PC-9 (cell line): Measurements from ENCODE around the gene NIPSNAP3A. TPM values are rescaled to one million over a fixed set of nuclear protein-coding genes. Genes with fewer than 3 reads are reported as not detected.

Experiments used
- BruUV-seq: library from RNA; stranded (reverse); fragments of 400-500 nt; replicated peaks from 2 replicates; lab custom pipeline; 2021; lab: Mats Ljungman, UMichigan
- CTCF ChIA-PET: fragments of 300-600 bp; sonication (Branson Sonifier 250); formaldehyde crosslinking; loops from one replicate; lab custom pipeline; 2022; ENCODE audit warnings: antibody characterized with exemption; lab: Charles Lee
- POLR2A ChIA-PET: fragments of 300-600 bp; sonication (Branson Sonifier 250); formaldehyde crosslinking; loops from one replicate; lab custom pipeline; 2022; ENCODE audit warnings: antibody characterized with exemption; ENCODE audit not compliant: unreplicated experiment; lab: Charles Lee
- DNase-seq, 2 experiments: peaks; one replicate each; pipeline versions ENCODE4 v3.0.0 to v3.0.0-alpha.2; 2015 to 2022; ENCODE audit warnings: mixed read lengths in 1 of 2
- H2AFZ ChIP-seq: fragments of 200-600 bp; sonication (generic); 2 replicates; pipeline ENCODE4 v1.8.1; 2017; ENCODE audit warnings: antibody characterized with exemption
- H3F3A ChIP-seq: fragments of 200-600 bp; sonication (generic); 2 replicates; pipeline ENCODE4 v1.8.1; 2017; ENCODE audit warnings: antibody characterized with exemption, mild to moderate bottlenecking, low read depth; ENCODE audit not compliant: insufficient read depth
- H3K27ac ChIP-seq: fragments of 200-600 bp; sonication (generic); 2 replicates; pipeline ENCODE4 v1.6.1; 2016; ENCODE audit warnings: mixed run types
- H3K27me3 ChIP-seq: fragments of 200-600 bp; sonication (generic); 2 replicates; pipeline ENCODE4 v1.6.1; 2016; ENCODE audit warnings: low read depth, mixed run types; ENCODE audit not compliant: insufficient read depth
- H3K36me3 ChIP-seq: fragments of 200-600 bp; sonication (generic); 2 replicates; pipeline ENCODE4 v1.6.1; 2016; ENCODE audit warnings: low read depth, mixed run types
- H3K4me1 ChIP-seq: fragments of 200-600 bp; sonication (generic); replicated peaks from 2 replicates; pipeline ENCODE4 v1.6.1; 2016; ENCODE audit warnings: mixed run types; ENCODE audit not compliant: insufficient read depth
- H3K4me2 ChIP-seq: fragments of 200-600 bp; sonication (generic); 2 replicates; pipeline ENCODE4 v1.6.1; 2017; ENCODE audit warnings: mixed run types
- H3K4me3 ChIP-seq: fragments of 200-600 bp; sonication (generic); 2 replicates; pipeline ENCODE4 v1.6.1; 2016; ENCODE audit warnings: mixed run types
- H3K79me2 ChIP-seq: fragments of 200-600 bp; sonication (generic); 2 replicates; pipeline ENCODE4 v1.6.1; 2017; ENCODE audit warnings: low read depth, mixed run types
- H3K9me2 ChIP-seq: fragments of 200-600 bp; sonication (generic); 2 replicates; pipeline ENCODE4 v1.8.1; 2017; ENCODE audit warnings: mild to moderate bottlenecking; ENCODE audit not compliant: insufficient read depth
- H3K9me3 ChIP-seq: fragments of 200-600 bp; sonication (generic); 2 replicates; pipeline ENCODE4 v1.8.1; 2016; ENCODE audit warnings: low read depth; ENCODE audit not compliant: insufficient read depth
- H4K20me1 ChIP-seq: fragments of 200-600 bp; sonication (generic); 2 replicates; pipeline ENCODE4 v1.8.1; 2017; ENCODE audit not compliant: insufficient read depth
- EZH2 ChIP-seq: fragments of 200-600 bp; sonication (generic); IDR thresholded peaks from 2 replicates; pipeline ENCODE4 v1.8.0; 2017; ENCODE audit warnings: antibody characterized with exemption, low read depth
- intact Hi-C: fragments of 100-400 bp; cut with micrococcal nuclease; formaldehyde crosslinking; loops from one replicate; pipeline ENCODE4 v1.10.0; 2022; ENCODE audit not compliant: unreplicated experiment
- total RNA-seq: library from RNA; stranded (reverse); gene quantifications from 2 replicates; pipeline ENCODE4 v1.2.3, GENCODE V29; 2021
- TF ChIP-seq, protein P1 (sequence below): fragments of 200-600 bp; sonication (generic); conservative IDR thresholded peaks from 2 replicates; pipeline ENCODE4 v1.6.1; 2017; ENCODE audit warnings: mixed run types, antibody characterized with exemption, mild to moderate bottlenecking, moderate library complexity

NIPSNAP3A gene
- total RNA-seq, 1 experiment from 2014 or later: 19.8 TPM

DNA sequence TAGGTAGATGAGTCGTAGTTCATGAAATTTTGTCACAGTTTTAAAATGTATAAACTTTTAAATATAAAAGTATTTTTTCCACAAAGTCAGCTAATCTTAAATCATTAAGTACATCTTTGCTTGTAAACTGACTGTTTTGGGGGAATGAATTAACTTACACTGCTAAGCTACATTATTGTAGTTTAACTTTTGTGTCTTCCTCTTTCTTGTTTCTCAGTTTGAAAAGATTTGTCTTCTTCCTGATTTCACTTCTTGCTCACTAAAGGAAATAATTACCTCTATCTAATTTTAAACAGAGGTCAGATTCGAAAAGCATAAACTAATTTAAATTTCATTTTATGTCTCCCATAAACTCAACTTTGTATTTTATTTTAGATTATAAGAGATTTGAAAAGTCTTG, 22.2 kb downstream of the NIPSNAP3A start:
- Histone ChIP-seq H3K36me3 (no peaks in the 10 kb centered on the region), H3F3A (peaks cover 5% of the 10 kb centered on the region; the same call in 1 of the 2 replicates), H3K27me3 (no peaks in the 10 kb centered on the region), H4K20me1 (no peaks in the 10 kb centered on the region), H3K9me3 (no peaks in the 10 kb centered on the region), H3K9me2 (no peaks in the 10 kb centered on the region), H3K4me3 (no peak overlapping the region), H2AFZ (no peak overlapping the region), H3K4me2 (no peak overlapping the region), H3K4me1 (no peaks in the 10 kb centered on the region), H3K27ac (no peak overlapping the region), H3K79me2 (no peaks in the 10 kb centered on the region)
- CTCF ChIA-PET: no interaction called here
- POLR2A ChIA-PET: no interaction called here
- TF ChIP-seq EZH2: no peak
- TF ChIP-seq, protein P1, sequence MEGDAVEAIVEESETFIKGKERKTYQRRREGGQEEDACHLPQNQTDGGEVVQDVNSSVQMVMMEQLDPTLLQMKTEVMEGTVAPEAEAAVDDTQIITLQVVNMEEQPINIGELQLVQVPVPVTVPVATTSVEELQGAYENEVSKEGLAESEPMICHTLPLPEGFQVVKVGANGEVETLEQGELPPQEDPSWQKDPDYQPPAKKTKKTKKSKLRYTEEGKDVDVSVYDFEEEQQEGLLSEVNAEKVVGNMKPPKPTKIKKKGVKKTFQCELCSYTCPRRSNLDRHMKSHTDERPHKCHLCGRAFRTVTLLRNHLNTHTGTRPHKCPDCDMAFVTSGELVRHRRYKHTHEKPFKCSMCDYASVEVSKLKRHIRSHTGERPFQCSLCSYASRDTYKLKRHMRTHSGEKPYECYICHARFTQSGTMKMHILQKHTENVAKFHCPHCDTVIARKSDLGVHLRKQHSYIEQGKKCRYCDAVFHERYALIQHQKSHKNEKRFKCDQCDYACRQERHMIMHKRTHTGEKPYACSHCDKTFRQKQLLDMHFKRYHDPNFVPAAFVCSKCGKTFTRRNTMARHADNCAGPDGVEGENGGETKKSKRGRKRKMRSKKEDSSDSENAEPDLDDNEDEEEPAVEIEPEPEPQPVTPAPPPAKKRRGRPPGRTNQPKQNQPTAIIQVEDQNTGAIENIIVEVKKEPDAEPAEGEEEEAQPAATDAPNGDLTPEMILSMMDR: no peak
- intact Hi-C loops: loop anchor here (10.0 kb wide), 1 partner anchor 475 kb away; the partner anchor contains the start of gene SLC44A1
- DNase-seq: no peak
- no TSS peak for BruUV-seq

DNA sequence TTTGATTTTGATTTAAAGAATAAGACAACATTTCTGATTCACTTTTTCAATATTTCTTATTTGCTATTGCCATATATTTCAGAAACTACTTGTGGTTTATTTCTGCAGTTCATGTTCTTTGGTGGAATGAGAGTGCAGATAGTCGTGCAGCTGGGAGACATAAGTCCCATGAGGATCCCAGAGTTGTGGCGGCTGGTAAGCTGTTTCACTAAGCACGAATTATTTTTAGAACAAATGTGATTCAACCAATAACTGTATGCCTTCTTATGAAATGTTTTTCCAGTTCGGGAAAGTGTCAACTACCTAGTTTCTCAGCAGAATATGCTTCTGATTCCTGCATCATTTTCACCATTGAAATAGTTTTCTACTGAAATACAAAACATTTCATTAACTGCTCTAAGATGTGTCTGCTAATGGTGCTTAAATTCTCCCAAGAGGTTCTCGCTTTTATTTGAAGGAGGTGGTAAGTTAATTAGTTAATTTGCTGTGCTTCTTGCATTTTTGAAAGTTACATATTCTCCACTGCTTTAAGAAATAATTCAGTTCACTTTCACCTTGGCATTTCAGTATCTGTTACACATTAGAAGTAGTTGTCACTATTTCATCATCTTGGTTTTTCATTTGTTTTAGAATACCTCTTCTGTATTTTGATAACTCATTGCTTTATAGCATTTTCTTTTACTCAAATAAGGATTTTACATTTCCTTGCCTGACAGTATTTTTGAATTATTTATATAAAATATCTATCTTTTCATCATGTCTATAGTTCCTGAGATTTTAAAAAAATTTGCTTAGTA, 25.4 kb downstream of the NIPSNAP3A start:
- no peak overlapping the region for H3K4me2 ChIP-seq
- H3K27me3 ChIP-seq: no peaks in the 10 kb centered on the region
- H3K9me2 ChIP-seq: no peaks in the 10 kb centered on the region
- H3K36me3 ChIP-seq: no peaks in the 10 kb centered on the region
- TF ChIP-seq, protein P1: no peak
- no peak for TF ChIP-seq EZH2
- H3K4me1 ChIP-seq: no peaks in the 10 kb centered on the region
- no peaks in the 10 kb centered on the region for H3K9me3 ChIP-seq
- H3K79me2 ChIP-seq: no peaks in the 10 kb centered on the region
- H3F3A ChIP-seq: 0 out of 2 replicates have a peak, but pooled peaks cover 5% of the 10 kb centered on the region
- intact Hi-C loops: loop anchor here (10.0 kb wide), 1 partner anchor 472 kb away; the partner anchor contains the start of gene SLC44A1
- H2AFZ ChIP-seq: no peak overlapping the region
- DNase-seq: no peak
- ChIA-PET POLR2A (no interaction called here), CTCF (no interaction called here)
- H4K20me1 ChIP-seq: no peaks in the 10 kb centered on the region
- no TSS peak for BruUV-seq
- H3K27ac ChIP-seq: no peak overlapping the region
- no peak overlapping the region for H3K4me3 ChIP-seq

DNA sequence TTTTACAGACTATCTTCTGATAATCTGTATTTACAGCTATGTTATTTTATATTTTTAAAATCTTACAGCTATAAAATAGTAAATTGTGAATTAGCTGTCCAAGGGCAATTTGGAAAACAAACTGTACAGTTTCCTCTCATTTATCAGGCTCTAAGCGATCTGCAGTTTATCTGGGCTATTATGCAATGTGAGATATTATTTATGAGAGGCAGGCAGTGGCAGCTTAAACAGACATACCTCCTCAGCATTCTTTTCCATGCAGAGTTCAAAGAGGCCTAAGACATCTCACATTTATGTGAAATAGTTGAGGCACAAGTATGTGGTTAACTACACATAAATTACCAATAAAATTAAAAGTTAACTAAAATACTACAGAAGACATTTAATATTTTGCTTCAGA, 26.6 kb downstream of the NIPSNAP3A start:
- H3K79me2 ChIP-seq: no peaks in the 10 kb centered on the region
- H3F3A ChIP-seq: peaks cover 5% of the 10 kb centered on the region; the same call in 1 of the 2 replicates
- H3K27ac ChIP-seq: no peak overlapping the region
- H3K9me2 ChIP-seq: no peaks in the 10 kb centered on the region
- ChIA-PET POLR2A (no interaction called here), CTCF (no interaction called here)
- intact Hi-C loops: loop anchor here (10.0 kb wide), 1 partner anchor 471 kb away; the partner anchor contains the start of gene SLC44A1
- no peak overlapping the region for H2AFZ ChIP-seq
- no peaks in the 10 kb centered on the region for H3K4me1 ChIP-seq
- H3K4me3 ChIP-seq: no peak overlapping the region
- no peak overlapping the region for H3K4me2 ChIP-seq
- TF ChIP-seq EZH2: no peak
- TF ChIP-seq, protein P1: no peak
- BruUV-seq: no TSS peak
- H3K27me3 ChIP-seq: no peaks in the 10 kb centered on the region
- no peaks in the 10 kb centered on the region for H4K20me1 ChIP-seq
- DNase-seq: no peak
- H3K36me3 ChIP-seq: no peaks in the 10 kb centered on the region
- H3K9me3 ChIP-seq: no peaks in the 10 kb centered on the region
